SK-N-SH treated with all-trans-retinoic acid at 6 μM for 48 hours (cell line): Measurements from ENCODE around the gene COA5.

Experiments used
- ARNTL ChIP-seq: fragments of 450-650 bp; formaldehyde crosslinking; IDR thresholded peaks from 2 replicates; pipeline ENCODE4 v1.5.0; 2020; ENCODE audit warnings: low read depth, mild to moderate bottlenecking, moderate library complexity, borderline replicate concordance
- GLIS3 ChIP-seq: fragments of 250-450 bp; sonication (Bioruptor Pico); IDR thresholded peaks from 2 replicates; pipeline ENCODE4 v1.5.0; 2020; ENCODE audit warnings: mild to moderate bottlenecking, moderate library complexity
- ISL1 ChIP-seq: fragments of 250-450 bp; sonication (Bioruptor Pico); IDR thresholded peaks from 2 replicates; pipeline ENCODE4 v2.1.2; 2022; ENCODE audit warnings: mild to moderate bottlenecking, moderate library complexity
- OSR1 ChIP-seq: fragments of 250-450 bp; sonication (Bioruptor Pico); IDR thresholded peaks from 2 replicates; pipeline ENCODE4 v1.8.0; 2022; ENCODE audit warnings: moderate library complexity, mild to moderate bottlenecking, inconsistent platforms
- PPARA ChIP-seq: fragments of 250-450 bp; sonication (Bioruptor Pico); IDR thresholded peaks from 2 replicates; pipeline ENCODE4 v1.5.0; 2020; ENCODE audit warnings: mild to moderate bottlenecking, borderline replicate concordance
- TOX ChIP-seq: fragments of 250-450 bp; sonication (Bioruptor Pico); IDR thresholded peaks from 2 replicates; pipeline ENCODE4 v1.8.0; 2021; ENCODE audit warnings: mild to moderate bottlenecking, moderate library complexity, borderline replicate concordance
- ZC3H10 ChIP-seq: fragments of 250-450 bp; sonication (Bioruptor Pico); IDR thresholded peaks from 2 replicates; pipeline ENCODE4 v1.5.1; 2021; ENCODE audit warnings: mild to moderate bottlenecking, moderate library complexity
- TF ChIP-seq, protein P1 (sequence below): fragments of 250-450 bp; sonication (Bioruptor Pico); IDR thresholded peaks from 2 replicates; pipeline ENCODE4 v1.5.1; 2020; ENCODE audit warnings: low read depth, mild to moderate bottlenecking, moderate library complexity

DNA sequence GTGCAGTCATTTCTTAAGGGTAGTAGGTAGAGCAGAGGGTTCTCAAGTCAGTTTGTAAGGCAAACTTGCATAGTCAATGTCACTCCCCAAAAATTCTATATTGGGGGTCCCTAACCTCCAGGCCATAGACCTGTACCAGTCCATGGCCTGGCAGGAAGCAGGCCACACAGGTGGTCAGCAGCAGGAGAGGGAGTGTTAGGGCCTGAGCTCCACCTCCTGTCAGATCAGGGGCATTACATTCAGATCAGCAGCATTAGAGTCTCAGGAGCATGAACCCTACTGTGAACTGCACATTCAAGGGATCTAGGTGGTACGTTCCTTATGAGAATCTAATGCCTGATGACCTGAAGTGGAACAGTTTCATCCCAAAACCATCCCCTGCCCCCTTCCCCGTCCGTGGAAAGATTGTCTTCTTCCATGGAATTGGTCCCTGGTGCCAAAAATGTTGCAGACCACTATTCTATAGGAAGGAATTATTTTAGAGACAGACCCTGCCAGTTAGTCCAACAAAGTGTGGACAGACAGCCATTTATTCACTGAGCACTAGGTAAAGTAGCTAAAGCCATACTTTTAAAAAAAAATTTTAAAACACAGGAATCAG is 6.7 kb downstream of the COA5 start:
- TF ChIP-seq, protein P1, sequence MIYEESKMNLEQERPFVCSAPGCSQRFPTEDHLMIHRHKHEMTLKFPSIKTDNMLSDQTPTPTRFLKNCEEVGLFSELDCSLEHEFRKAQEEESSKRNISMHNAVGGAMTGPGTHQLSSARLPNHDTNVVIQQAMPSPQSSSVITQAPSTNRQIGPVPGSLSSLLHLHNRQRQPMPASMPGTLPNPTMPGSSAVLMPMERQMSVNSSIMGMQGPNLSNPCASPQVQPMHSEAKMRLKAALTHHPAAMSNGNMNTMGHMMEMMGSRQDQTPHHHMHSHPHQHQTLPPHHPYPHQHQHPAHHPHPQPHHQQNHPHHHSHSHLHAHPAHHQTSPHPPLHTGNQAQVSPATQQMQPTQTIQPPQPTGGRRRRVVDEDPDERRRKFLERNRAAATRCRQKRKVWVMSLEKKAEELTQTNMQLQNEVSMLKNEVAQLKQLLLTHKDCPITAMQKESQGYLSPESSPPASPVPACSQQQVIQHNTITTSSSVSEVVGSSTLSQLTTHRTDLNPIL (CRISPR knock-in tag): no peak
- TF ChIP-seq ISL1: no peak
- no peak for TF ChIP-seq PPARA (CRISPR knock-in tag)
- no peak for TF ChIP-seq ZC3H10 (CRISPR knock-in tag)
- TF ChIP-seq ARNTL (CRISPR knock-in tag): no peak
- no peak for TF ChIP-seq GLIS3 (CRISPR knock-in tag)
- TF ChIP-seq TOX: no peak
- TF ChIP-seq OSR1 (CRISPR knock-in tag): no peak
